ENCODE measurements around the gene GDF15.
"Not testable (repeated sequence)": the region's sequence is repeated elsewhere in the genome, so short reads cannot be mapped to it uniquely, and the experiment has no call there.

The GDF15 gene

DNA sequence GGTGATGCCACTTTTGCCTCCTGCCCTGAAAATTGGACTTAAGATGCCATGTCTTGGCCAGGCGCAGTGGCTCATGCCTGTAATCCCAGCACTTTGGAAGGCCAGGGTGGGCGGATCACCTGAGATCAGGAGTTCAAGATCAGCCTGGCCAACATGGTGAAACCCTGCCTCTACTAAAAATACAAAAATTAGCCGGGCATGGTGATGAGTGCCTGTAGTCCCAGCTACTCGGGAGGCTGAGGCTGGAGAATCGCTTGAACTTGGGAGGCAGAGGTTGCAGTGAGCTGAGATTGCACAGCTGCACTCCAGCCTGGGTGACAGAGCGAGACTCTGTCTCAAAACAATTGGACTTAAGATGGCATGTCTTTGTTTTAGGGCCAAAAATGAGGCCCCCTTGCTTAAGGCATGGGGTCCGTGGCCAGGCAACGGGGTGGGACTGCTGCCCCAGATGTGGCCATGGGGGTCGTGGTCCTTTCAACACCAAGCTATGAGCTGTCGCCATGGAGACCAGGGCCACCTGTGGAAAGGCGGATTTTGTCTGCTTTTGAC lies 21.6 kb upstream of the GDF15 start:
- DNase-seq, result not testable (repeated sequence)

GRCh38 chr19:18364826-18365528 lies 21.0 kb upstream of the GDF15 start:
- DNase-seq, result no peak

DNA sequence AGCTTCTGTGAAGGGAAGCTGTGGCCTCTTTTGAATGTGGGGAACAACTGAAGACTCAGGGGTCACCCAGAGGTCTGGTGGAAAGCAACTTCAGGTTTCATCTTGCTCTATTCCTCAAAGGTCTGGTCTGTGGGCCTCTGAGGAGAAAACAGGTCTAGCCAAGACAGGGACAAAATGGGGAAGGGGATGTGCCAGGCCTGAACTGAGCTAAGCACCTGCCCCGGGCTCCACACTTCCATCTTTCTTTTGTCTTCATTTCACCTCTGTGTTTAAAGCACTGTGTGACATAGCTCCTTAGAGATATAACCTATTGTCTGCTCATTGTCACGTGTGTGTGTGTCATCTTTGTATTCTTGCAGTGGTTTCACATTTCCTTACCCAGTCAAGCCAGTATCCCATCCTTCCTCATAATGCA lies 19.9 kb upstream of the GDF15 start:
- no peak for DNase-seq

GRCh38 chr19:18368504-18369222 lies 17.3 kb upstream of the GDF15 start:
- DNase-seq, result no peak

GRCh38 chr19:18373407-18373891 lies 12.5 kb upstream of the GDF15 start:
- DNase-seq, result no peak

GRCh38 chr19:18373892-18374629 lies 11.9 kb upstream of the GDF15 start:
- DNase-seq, result peak; percentile 25

DNA sequence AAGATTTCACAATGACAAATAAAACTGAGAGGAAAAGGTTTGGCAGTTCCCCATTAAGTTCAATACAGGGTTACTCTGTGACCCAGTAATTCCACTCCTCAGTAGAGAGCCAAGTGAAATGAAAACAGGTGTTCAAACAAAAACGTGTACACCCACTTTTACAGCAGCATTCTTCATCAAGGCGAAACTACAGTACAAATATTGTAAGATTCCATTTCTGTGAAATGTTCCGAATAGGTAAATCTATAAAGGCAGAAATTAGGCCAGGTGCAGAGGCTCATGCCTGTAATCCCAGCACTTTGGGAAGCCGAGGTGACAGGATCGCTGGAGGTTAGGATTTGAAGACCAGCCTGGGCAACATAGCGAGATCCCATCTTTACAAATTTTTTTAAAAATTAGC lies 8.9 kb upstream of the GDF15 start:
- DNase-seq, result no peak

DNA sequence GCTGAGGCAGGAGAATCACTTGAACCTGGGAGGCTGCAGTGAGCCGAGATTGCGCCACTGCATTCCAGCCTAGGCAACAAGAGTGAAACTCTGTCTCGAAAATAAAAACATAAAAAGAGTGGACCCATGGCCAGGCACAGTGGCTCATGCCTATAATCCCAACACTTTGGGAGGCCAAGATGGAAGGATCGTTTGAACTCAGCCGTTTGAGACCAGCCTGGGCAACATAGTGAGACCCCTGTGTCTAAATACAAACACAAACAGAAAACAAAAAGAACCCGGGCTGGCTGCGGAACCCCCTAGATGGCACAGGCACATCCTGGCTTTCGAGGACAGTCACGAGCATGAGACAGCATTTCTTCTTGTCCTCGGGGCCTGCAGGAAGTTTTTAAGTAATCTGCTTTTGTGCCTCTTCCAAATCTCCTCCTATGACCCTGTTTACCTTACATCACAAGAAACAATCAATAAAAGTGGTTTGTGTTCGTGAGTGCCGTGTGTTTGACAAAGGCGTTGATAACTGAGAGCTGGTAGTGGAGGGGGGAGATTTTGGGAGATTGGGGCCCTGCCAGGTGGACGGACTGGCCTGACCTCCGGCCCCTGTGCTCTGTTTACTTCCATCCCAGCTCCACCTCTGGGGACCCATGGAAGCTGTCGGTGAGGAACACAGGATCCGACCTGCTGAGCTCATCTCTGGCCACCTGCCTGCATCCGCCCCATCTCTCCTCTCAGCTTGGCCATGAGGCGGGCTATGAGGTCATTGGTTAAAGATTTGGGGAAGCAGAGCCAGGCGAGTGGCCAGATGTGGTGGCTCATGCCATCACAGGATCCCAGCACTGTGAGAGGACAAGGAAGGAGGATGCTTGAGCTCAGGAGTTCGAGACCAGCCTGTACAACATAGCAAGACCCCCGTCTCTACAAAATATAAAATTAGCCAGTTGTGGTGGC lies 5.9 kb upstream of the GDF15 start:
- no peak for DNase-seq

DNA sequence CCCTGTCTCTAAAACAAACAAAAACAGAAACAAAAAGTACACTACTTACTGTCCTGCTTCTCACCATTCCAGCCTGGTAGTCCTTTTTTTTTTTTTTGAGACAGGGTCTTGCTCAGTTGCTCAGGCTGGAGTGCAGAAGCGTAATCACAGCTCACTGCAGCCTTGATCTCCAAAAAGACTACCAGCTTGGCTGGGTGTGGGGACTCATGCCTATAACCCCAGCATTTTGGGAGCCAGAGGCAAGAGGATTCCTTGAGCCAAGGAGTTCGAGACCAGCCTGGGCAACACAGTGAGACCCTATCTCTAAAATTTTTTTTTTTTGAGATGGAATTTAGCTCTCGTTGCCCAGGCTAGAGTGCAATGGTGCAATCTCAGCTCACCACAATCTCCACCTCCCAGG lies 5.1 kb upstream of the GDF15 start:
- DNase-seq, result no peak

DNA sequence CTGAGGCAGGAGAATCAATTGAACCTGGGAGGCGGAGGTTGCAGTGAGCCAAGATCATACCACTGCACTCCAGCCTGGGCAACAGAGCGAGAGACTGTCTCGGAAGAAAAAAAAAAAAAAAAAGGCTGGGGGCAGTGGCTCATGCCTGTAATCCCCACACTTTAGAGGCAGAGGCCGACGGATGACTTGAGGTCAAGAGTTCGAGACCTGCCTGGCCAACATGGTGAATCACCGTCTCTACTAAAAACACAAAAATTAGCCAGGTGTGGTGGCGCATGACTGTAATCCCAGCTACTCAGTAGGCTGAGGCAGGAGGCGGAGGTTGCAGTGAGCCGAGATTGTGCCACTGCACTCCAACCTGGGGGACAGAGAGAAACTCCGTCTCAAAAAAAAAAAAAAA lies 2.3 kb upstream of the GDF15 start:
- not testable (repeated sequence) for DNase-seq

DNA sequence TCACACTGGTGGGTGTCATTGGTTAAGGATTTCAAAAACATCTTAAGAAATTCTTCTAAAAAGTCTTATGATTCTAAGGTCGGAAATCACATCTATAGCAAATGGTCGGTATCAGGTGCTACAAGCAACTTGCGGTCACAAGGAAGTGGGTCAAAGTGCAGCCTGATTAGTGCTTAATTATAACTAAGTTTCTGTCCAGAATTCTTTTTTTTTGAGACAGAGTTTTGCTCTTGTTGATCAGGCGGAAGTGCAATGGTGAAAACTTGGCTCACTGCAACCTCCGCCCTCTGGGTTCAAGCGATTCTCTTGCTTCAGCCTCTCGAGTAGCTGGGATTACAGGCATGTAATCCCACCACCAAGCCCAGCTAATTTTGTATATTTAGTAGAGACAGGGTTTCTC lies 1.2 kb upstream of the GDF15 start:
- DNase-seq, result no peak

GRCh38 chr19:18385359-18385674 lies 641 bp upstream of the GDF15 start:
- no peak for DNase-seq

- DNase-seq, result no peak
Measured at GRCh38 chr19:18386543-18387271, 749 bp downstream of the GDF15 start.

DNA sequence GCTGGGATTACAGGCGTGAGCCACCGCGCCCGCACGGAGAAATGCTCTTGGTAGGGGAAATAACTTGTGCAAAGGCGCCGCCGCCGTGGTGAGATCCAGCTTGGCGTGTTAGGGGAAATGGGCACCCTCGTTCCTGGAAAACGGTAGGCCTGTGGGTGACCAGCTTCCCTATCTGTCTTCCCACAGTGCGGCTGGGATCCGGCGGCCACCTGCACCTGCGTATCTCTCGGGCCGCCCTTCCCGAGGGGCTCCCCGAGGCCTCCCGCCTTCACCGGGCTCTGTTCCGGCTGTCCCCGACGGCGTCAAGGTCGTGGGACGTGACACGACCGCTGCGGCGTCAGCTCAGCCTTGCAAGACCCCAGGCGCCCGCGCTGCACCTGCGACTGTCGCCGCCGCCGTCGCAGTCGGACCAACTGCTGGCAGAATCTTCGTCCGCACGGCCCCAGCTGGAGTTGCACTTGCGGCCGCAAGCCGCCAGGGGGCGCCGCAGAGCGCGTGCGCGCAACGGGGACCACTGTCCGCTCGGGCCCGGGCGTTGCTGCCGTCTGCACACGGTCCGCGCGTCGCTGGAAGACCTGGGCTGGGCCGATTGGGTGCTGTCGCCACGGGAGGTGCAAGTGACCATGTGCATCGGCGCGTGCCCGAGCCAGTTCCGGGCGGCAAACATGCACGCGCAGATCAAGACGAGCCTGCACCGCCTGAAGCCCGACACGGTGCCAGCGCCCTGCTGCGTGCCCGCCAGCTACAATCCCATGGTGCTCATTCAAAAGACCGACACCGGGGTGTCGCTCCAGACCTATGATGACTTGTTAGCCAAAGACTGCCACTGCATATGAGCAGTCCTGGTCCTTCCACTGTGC lies 2.4 kb downstream of the GDF15 start:
- peak; percentile 71 for DNase-seq

DNA sequence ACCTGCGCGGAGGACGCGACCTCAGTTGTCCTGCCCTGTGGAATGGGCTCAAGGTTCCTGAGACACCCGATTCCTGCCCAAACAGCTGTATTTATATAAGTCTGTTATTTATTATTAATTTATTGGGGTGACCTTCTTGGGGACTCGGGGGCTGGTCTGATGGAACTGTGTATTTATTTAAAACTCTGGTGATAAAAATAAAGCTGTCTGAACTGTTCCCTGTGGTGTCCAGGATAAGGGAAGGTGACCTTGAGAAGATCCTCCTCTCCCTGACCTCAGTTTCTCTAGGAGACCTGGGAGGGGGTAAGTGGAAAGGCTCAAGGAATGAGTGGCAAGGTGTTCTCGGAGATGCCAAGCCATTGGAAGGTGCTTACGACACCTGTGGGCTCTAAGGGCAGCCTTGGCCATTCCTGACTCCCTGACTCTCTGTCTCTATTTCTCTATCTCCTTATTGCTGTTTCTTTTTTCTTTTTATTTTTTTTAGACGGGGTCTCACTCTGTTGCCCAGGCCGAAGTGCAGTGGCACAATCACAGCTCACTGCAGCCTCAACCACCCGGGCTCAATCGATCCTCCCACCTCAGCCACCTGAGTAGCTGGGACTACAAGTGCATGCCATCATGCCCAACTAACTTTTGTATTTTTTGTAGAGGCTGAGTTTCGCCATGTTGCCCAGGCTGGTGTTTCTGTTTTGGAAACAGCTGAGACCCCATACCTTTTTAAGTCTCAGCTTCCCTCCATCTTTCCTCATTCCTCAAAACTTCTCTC lies 3.2 kb downstream of the GDF15 start:
- DNase-seq, result no peak

GRCh38 chr19:18389726-18390064 lies 3.7 kb downstream of the GDF15 start:
- DNase-seq, result no peak

DNA sequence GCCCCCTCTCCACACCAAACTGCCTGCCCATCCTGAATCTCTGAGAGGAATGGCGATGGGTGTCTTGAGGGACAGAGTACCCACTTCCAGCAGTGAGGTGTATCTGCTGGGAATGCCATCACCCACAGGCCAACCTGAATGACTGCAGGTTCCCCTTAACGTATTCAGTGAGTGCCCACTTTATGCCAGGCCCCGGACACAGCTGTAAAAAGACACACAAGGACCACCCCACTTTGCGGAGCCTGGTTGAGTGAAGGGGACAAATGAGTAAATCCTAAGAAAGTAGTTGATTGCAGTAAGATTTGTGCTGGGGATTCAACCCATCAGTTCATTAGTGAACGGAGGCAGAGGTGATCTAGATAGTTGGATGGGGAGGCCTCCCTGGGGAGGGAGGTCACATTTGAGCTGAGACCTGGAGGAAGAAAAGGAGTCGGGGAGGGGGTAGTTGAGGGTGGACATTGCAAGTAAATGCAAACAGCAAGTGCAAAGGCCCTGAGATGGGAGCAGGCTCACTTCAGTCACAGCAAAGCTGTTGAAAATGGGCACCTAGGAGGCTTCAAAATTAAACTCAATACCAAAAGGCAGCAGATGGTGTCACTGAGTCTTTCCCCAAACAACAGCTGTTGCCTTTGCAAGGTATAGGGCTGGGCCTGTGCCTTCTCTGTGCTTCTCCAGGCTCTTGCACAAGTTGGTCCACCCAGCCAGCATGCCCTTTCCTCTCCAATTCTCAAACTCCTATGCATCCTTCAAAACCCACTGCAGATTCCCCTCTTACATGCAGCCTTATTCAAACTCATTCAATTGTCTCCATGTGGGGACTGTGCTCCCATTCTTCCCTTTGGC lies 4.3 kb downstream of the GDF15 start:
- no peak for DNase-seq

GRCh38 chr19:18391509-18392075 lies 5.6 kb downstream of the GDF15 start:
- DNase-seq, result no peak

DNA sequence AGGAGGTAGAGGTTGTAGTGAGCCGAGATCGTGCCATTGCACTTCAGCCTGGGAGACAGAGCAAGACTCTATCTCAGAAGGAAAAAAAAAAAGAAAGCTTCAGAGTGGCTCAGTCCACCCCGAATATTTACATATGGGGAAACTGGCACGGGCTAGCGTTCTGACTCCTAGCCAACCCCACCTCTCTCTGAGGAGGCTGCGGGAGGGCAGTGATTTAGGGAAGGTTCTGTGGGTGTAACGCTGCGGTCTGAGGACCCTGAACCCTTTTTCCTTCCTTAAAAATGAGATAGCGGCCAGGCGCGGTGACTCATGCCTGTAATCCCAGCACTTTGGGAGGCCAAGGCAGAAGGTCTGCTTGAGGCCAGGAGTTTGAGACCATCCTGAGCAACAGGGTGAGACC lies 6.5 kb downstream of the GDF15 start:
- no peak for DNase-seq
